ENCODE data around the gene DNAJB14. TPM values are rescaled to one million over a fixed set of nuclear protein-coding genes. Genes with fewer than 3 reads are reported as not detected.

DNAJB14 gene
- total RNA-seq, 1 experiment from 2014 or later = 41.0 TPM

DNA sequence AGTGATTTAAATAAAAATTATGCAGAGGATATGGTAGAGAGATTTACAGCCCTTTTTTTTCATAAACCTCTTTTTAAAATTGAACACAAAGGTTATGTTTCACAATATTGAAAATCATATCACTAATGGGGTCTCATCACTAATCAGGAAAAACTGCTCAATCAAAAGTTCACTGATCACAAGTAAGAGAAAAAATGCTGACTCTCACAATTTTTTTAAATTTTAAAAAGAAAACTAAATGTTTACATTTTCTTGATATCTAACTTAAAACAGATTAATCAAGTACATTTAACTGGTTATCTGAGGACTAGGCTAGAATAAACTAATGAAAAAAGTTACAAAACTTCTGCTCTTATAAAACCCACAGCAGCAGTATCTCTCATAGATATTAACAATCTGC, 60.7 kb downstream of the DNAJB14 start:
- Histone ChIP-seq H2BK12ac (ENCODE audit: insufficient read length, low read depth, low read length) (no peak overlapping the region), H2AFZ (ENCODE audit: low read length) (no peak overlapping the region), H3K56ac (ENCODE audit: insufficient read length, low read depth, low read length) (no peak overlapping the region), H3K9ac (ENCODE audit: extremely low read depth, insufficient read length, low read length) (no peak overlapping the region), H3K27me3 (ENCODE audit: insufficient read depth, low read length) (no peaks in the 10 kb centered on the region), H2BK5ac (ENCODE audit: insufficient read length, low read length) (no peak overlapping the region), H4K5ac (ENCODE audit: insufficient read length, low read depth, low read length) (no peak overlapping the region), H3K23ac (ENCODE audit: insufficient read length, low read depth, low read length) (no peak overlapping the region), H3K4ac (ENCODE audit: low read depth, low read length) (no peak overlapping the region), H4K20me1 (ENCODE audit: control insufficient read depth, insufficient read depth, insufficient read length) (no peaks in the 10 kb centered on the region), H3T11ph (ENCODE audit: low read length) (no peak overlapping the region), H3K23me2 (ENCODE audit: insufficient read length, low read depth, low read length, poor library complexity, severe bottlenecking) (no peaks in the 10 kb centered on the region), H3K79me2 (ENCODE audit: insufficient read depth, low read length) (no peaks in the 10 kb centered on the region), H2BK15ac (ENCODE audit: low read depth, low read length) (no peak overlapping the region), H3K18ac (ENCODE audit: insufficient read length, low read depth, low read length) (no peak overlapping the region), H4K91ac (ENCODE audit: insufficient read length, low read depth, low read length) (no peak overlapping the region), H4K8ac (replicated peaks; ENCODE audit: insufficient read length, low read depth, low read length) (no peak overlapping the region), H3K14ac (ENCODE audit: insufficient read depth, low read length) (no peak overlapping the region), H2AK5ac (ENCODE audit: insufficient read length, low read length) (no peak overlapping the region), H3K9me3 (ENCODE audit: control insufficient read depth, low read depth, low read length) (no peaks in the 10 kb centered on the region), H2BK20ac (ENCODE audit: low read depth, low read length, poor library complexity, severe bottlenecking) (no peak overlapping the region), H3K79me1 (ENCODE audit: insufficient read depth, low read depth, low read length, poor library complexity, severe bottlenecking) (no peaks in the 10 kb centered on the region), H2BK120ac (ENCODE audit: low read depth, low read length, poor library complexity, severe bottlenecking) (no peak overlapping the region), H3K27ac (ENCODE audit: insufficient read length, low read depth, low read length) (no peak overlapping the region), H3K4me2 (ENCODE audit: insufficient read depth, insufficient read length, low read length) (no peak overlapping the region), H3K4me1 (ENCODE audit: insufficient read depth, low read length) (no peaks in the 10 kb centered on the region)
- DNase-seq = no peak
- no peaks in the 10 kb centered on the region for H3K9me3 Mint-ChIP-seq
- H3K27ac Mint-ChIP-seq = no peak overlapping the region
- H3K4me1 Mint-ChIP-seq = no peaks in the 10 kb centered on the region
- TF ChIP-seq, protein P1, sequence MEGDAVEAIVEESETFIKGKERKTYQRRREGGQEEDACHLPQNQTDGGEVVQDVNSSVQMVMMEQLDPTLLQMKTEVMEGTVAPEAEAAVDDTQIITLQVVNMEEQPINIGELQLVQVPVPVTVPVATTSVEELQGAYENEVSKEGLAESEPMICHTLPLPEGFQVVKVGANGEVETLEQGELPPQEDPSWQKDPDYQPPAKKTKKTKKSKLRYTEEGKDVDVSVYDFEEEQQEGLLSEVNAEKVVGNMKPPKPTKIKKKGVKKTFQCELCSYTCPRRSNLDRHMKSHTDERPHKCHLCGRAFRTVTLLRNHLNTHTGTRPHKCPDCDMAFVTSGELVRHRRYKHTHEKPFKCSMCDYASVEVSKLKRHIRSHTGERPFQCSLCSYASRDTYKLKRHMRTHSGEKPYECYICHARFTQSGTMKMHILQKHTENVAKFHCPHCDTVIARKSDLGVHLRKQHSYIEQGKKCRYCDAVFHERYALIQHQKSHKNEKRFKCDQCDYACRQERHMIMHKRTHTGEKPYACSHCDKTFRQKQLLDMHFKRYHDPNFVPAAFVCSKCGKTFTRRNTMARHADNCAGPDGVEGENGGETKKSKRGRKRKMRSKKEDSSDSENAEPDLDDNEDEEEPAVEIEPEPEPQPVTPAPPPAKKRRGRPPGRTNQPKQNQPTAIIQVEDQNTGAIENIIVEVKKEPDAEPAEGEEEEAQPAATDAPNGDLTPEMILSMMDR (conservative IDR thresholded peaks at IDR 0.05) = no peak
- peaks cover 0 to 10% (median 6%) of the 10 kb centered on the region in 3 experiments; a peak in 4 of 7 replicates for H3K36me3 Mint-ChIP-seq (ENCODE audit: insufficient read depth in 1 of 3, low read depth in 3 of 3)
- no peak overlapping the region for H3K4me3 Mint-ChIP-seq
- H3K27me3 Mint-ChIP-seq (ENCODE audit: low read depth) = no peaks in the 10 kb centered on the region
